Retinal pigment epithelial cell (primary cell): Measurements from ENCODE around the gene SYNJ2.
"Not testable (repeated sequence)": the region's sequence is repeated elsewhere in the genome, so short reads cannot be mapped to it uniquely, and the experiment has no call there.

ENCODE experiments used
- DNase-seq: peaks from one replicate; pipeline ENCODE4 v3.0.0-alpha.2; 2010; ENCODE audit warnings: low read depth
- H3K4me3 ChIP-seq: 2 replicates; pipeline ENCODE4 v1.5.1; 2011; ENCODE audit warnings: mild to moderate bottlenecking, low read length, control low read depth, moderate library complexity
- TF ChIP-seq, protein P1 (sequence below): conservative IDR thresholded peaks from 2 replicates; pipeline ENCODE4 v1.5.1; 2011; ENCODE audit warnings: low read depth, low read length, control low read depth, inconsistent platforms

The SYNJ2 gene

DNA sequence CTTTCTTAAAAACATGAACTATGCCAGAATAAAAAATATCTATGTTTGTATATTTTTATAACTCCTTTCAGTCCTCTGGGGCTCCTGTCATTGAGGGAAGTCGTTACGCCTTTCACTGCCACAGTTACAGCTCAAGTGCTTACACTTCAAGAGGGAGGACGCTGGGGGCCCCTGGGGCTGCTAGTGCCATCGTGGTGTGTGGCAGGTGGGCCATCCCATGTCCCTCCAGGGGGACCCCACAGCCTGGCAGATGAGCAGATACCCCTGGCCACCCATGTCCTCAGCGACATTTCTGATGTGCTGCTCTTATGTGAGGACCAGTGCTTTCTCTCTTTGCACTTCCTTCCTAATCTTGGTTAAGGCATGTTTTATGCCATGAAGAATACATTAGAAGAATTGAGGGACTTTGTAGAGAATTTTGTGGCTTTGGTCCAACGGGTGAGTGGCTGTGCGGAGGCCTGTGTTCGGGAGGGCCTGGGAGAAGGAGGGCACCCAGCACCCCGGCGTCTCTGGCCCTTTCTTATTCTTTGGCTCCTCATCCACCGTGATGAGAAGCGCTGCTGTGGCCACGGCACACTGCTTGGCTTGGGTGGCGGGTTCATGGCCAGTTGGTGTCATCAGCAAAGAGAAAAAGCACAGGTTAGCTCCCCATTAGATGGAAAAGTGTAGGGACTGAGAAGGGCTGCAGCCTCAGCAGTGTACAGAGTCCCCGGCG lies 38.3 kb upstream of the SYNJ2 start:
- TF ChIP-seq, protein P1, sequence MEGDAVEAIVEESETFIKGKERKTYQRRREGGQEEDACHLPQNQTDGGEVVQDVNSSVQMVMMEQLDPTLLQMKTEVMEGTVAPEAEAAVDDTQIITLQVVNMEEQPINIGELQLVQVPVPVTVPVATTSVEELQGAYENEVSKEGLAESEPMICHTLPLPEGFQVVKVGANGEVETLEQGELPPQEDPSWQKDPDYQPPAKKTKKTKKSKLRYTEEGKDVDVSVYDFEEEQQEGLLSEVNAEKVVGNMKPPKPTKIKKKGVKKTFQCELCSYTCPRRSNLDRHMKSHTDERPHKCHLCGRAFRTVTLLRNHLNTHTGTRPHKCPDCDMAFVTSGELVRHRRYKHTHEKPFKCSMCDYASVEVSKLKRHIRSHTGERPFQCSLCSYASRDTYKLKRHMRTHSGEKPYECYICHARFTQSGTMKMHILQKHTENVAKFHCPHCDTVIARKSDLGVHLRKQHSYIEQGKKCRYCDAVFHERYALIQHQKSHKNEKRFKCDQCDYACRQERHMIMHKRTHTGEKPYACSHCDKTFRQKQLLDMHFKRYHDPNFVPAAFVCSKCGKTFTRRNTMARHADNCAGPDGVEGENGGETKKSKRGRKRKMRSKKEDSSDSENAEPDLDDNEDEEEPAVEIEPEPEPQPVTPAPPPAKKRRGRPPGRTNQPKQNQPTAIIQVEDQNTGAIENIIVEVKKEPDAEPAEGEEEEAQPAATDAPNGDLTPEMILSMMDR, result no peak
- H3K4me3 ChIP-seq, result no peak overlapping the region
- DNase-seq, result no peak

DNA sequence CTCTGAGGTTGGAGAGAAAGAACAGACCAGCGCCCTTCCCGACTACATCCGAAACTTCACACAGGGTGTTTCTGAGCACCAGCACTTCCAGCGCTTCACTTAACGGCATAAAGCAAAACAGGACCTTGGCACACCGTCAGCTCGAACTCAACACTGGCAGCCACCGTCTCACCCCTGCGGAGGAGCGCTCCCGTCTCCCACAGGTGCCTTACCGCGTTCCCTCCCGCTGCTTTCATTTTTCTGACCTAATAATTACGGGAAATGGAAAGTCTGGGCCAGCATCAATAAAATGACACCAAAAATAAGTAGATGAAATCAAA lies 37.7 kb upstream of the SYNJ2 start:
- no peak overlapping the region for H3K4me3 ChIP-seq
- TF ChIP-seq, protein P1, result no peak
- DNase-seq, result no peak

DNA sequence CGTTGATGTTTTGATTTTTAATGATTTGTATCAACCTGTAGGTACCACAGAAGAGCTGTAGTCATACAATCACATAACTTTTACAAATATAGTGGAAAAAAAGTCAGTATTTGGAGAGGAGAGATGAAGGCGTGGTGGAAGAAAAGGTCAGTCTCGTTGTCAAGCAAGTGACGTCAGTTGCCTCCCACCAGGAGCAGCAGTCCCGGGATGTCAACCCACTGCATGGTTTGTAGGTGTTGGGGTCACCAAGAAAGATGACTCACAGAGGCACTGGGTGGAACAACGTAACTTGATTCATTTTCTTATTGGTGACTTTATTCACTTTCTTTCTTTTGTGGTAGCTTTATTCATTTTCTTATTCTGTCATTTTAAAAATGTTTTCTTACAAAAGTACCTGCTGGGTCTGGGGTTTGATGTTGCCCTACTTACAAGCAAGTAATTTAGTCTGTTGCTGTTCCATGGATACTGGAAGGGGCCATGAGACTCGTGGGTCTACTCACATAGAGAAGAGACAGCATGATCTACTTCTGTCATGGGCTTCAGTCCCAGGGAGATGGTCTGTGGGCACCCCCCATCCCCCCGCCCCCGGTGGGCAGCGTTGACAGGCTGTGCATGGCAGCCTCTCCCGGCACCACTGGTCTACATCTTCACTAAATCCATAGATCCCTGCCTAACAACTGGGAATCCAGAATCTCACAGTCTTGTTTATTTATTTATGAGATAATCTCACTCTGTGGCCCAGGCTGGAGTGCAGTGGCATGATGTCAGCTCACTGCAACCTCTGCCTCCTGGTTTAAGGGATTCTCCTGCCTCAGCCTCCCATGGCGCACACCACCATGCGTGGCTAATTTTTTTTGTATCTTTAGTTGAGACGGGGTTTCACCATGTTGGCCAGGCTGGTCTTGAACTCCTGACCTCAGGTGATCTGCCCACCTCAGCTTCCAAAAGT lies 36.4 kb upstream of the SYNJ2 start:
- DNase-seq, result no peak
- no peak overlapping the region for H3K4me3 ChIP-seq
- TF ChIP-seq, protein P1, result no peak

DNA sequence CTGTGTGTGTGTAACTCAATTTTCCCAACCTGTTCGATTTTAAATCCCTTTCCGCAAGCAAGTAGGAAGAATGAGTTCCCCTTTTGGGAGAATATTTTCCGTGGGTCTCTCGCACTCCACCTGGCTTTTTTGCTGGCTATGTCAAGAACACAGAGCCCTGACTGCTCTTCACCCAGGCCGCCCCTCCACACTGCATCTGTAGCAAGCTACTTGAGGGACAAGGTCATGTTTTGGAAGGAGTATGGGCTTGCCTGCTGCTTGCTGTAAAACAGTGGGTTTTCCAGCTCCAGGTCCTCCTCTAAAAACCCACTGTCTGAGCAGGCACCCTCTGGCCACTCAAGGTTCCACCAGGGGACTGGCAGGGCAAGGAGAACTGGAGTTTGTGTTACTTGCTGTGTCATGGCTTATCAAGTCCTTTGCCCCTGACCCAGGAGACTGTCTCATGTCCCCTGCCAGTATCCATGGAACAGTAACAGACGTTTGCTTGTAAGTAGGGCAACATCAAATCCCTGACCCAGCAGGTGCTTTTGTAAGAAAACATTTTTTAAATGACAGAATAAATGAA lies 35.5 kb upstream of the SYNJ2 start:
- TF ChIP-seq, protein P1, result no peak
- no peak overlapping the region for H3K4me3 ChIP-seq
- no peak for DNase-seq

DNA sequence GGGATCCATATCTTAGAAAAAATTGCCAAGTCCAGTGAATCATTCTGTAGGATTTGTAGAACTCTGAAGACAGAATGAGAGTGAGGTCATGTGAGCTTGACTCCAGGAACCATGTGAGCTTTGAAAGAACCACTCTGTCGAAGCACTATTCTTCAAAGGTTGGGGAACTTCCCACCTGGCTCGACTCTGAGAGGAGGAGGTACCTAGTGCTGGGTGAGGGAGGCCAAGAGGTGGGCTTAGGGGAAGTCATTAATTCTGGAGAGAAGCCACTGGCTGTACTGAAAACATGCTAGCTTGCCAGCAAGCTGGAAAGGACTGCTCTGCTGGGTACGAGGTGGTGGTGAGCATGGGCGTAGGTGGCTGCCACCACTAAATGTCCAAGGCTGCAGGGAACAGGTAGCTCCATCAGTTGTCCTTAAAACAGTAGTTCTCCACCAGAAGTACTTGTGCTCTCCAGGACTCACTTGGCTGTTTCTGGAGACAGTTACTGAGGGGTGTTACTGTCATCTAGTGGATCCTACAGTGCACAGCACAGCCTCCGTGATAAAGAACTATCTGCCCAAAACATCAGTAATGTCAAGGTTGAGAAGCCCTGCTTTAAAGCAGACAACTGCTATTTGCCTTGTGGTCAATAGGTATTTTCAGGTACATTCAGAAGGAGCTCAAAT lies 34.7 kb upstream of the SYNJ2 start:
- no peak for DNase-seq
- TF ChIP-seq, protein P1, result peak; percentile 34
- H3K4me3 ChIP-seq, result no peak overlapping the region

DNA sequence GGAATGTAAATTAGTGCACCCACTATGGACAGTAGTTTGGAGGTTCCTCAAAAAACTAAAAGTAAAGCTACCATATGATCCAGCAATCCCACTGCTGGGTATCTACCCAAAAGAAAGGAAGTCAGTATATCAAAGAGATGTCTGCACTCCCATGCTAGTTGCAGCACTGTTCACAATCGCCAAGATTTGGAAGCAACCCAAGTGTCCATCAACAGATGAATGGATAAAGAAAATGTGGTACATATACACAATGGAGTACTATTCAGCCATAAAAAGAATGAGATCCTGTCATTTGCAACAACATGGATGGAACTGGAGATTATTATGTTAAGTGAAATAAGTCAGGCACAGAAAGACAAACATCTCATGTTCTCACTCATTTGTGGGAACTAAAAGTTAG lies 30.8 kb upstream of the SYNJ2 start:
- H3K4me3 ChIP-seq, DNase-seq: not testable (repeated sequence)

DNA sequence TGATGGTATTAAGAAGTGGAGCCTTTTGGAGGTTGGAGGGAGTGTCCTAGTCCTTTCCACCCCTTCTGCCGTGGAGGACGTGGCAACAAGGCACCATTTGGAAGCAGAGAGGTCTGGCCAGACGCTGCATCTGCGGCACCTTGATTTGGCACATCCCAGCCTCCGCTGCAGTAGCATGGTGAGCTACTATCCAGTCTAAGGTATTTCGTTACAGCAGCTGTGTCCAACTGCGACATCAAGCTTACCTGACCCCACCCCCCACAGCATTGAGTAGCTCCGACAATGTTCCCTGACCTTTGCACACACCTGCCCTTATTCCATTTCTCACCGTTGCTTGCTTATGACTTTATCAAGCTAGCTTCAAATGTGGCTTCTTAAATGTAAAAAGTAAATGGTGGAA lies 29.8 kb upstream of the SYNJ2 start:
- TF ChIP-seq, protein P1, result no peak
- no peak for DNase-seq
- H3K4me3 ChIP-seq, result no peak overlapping the region
